SK-N-SH (cell line): Measurements from ENCODE around the gene NUP88. TPM values are rescaled to one million over a fixed set of nuclear protein-coding genes. Genes with fewer than 3 reads are reported as not detected.

Experiments used
- CTCF ChIA-PET: fragments of 300-600, 350-600 bp; formaldehyde crosslinking; extraction: SDS; loops from one replicate; lab custom pipeline; 2021; lab: Yijun Ruan, JAX
- POLR2A ChIA-PET: fragments of 350-600 bp; sonication (Branson Sonifier 250); formaldehyde crosslinking; extraction: SDS; loops from one replicate; lab custom pipeline; 2020; ENCODE audit warnings: antibody characterized with exemption, inconsistent platforms; lab: Yijun Ruan, JAX
- DNase-seq: peaks from one replicate; pipeline ENCODE4 v3.0.0; 2012
- H2AFZ ChIP-seq: fragments of 200-600 bp; sonication (generic); 2 replicates; pipeline ENCODE4 v1.8.1; 2016; ENCODE audit warnings: antibody characterized with exemption, mild to moderate bottlenecking, low read depth
- H3F3A ChIP-seq: fragments of 200-600 bp; sonication (generic); replicated peaks from 2 replicates; pipeline ENCODE3; 2016; ENCODE audit warnings: antibody characterized with exemption, mild to moderate bottlenecking; ENCODE audit not compliant: insufficient read depth
- H3K27ac ChIP-seq, 2 experiments: fragments of 200-500 bp in 1 of 2; fragments of 200-600 bp in 1 of 2; sonication (Bioruptor generic) in 1 of 2; sonication (generic), shearing (Covaris generic) in 1 of 2; 2 replicates each; pipeline versions ENCODE4 v1.5.1 to v1.6.1; 2014 to 2016; ENCODE audit warnings: low read depth in 2 of 2, inconsistent platforms in 1 of 2, low read length in 1 of 2, mild to moderate bottlenecking in 1 of 2, mixed read lengths in 1 of 2
- H3K27me3 ChIP-seq: fragments of 200-600 bp; sonication (generic), shearing (Covaris generic); 2 replicates; pipeline ENCODE4 v1.6.1; 2016; ENCODE audit warnings: mixed run types; ENCODE audit not compliant: insufficient read depth
- H3K36me3 ChIP-seq, 2 experiments: fragments of 200-500 bp in 1 of 2; fragments of 200-600 bp in 1 of 2; sonication (Bioruptor generic) in 1 of 2; sonication (generic) in 1 of 2; replicated peaks in 1 of 2; 2 replicates each; pipeline versions ENCODE3 to v1.5.1; 2014 to 2016; ENCODE audit warnings: low read length in 1 of 2, mild to moderate bottlenecking in 1 of 2; ENCODE audit not compliant: insufficient read depth in 2 of 2, control insufficient read depth in 1 of 2
- H3K4me1 ChIP-seq, 2 experiments: fragments of 200-500 bp in 1 of 2; fragments of 200-600 bp in 1 of 2; sonication (Bioruptor generic) in 1 of 2; sonication (generic), shearing (Covaris generic) in 1 of 2; 2 replicates each; pipeline versions ENCODE4 v1.5.1 to v1.6.1; 2014 to 2016; ENCODE audit warnings: low read depth in 1 of 2, low read length in 1 of 2, mixed run types in 1 of 2; ENCODE audit not compliant: insufficient read depth in 2 of 2, control insufficient read depth in 1 of 2
- H3K4me2 ChIP-seq: fragments of 200-600 bp; sonication (generic), shearing (Covaris generic); 2 replicates; pipeline ENCODE4 v1.6.1; 2017; ENCODE audit warnings: mixed run types
- H3K4me3 ChIP-seq, 2 experiments: fragments of 200-500 bp in 1 of 2; fragments of 200-600 bp in 1 of 2; sonication (Bioruptor generic) in 1 of 2; sonication (generic), shearing (Covaris generic) in 1 of 2; 2 replicates each; pipeline versions ENCODE4 v1.5.1 to v1.8.1; 2014 to 2016; ENCODE audit warnings: low read depth in 2 of 2, inconsistent platforms in 1 of 2, low read length in 1 of 2, mild to moderate bottlenecking in 1 of 2, mixed read lengths in 1 of 2, moderate library complexity in 1 of 2
- H3K79me2 ChIP-seq: fragments of 200-600 bp; sonication (generic); 2 replicates; pipeline ENCODE4 v1.8.1; 2017; ENCODE audit warnings: mild to moderate bottlenecking; ENCODE audit not compliant: insufficient read depth
- H3K9ac ChIP-seq: fragments of 200-600 bp; sonication (generic); 2 replicates; pipeline ENCODE4 v1.6.1; 2017; ENCODE audit warnings: mixed run types
- H3K9me2 ChIP-seq: fragments of 200-600 bp; sonication (generic); 2 replicates; pipeline ENCODE4 v1.6.1; 2017; ENCODE audit warnings: mixed run types
- H3K9me3 ChIP-seq: fragments of 200-600 bp; sonication (generic); 2 replicates; pipeline ENCODE4 v1.6.1; 2017; ENCODE audit warnings: mixed run types, mild to moderate bottlenecking, moderate library complexity
- H4K20me1 ChIP-seq: fragments of 200-600 bp; sonication (generic); 2 replicates; pipeline ENCODE4 v1.6.1; 2017; ENCODE audit warnings: mild to moderate bottlenecking, mixed run types; ENCODE audit not compliant: insufficient read depth
- CTCF ChIP-seq: fragments of 200-600 bp; sonication (generic); IDR thresholded peaks from 2 replicates; pipeline ENCODE4 v1.6.1; 2017; ENCODE audit warnings: antibody characterized with exemption, mild to moderate bottlenecking, moderate library complexity
- FOXJ3 ChIP-seq: sonication (generic); formaldehyde crosslinking; IDR thresholded peaks from 2 replicates; pipeline ENCODE4 v1.5.1; 2020; ENCODE audit warnings: mild to moderate bottlenecking, missing genetic modification reagents
- FOXM1 ChIP-seq: IDR thresholded peaks from 2 replicates; pipeline ENCODE4 v1.4.0; 2012; ENCODE audit warnings: low read depth, mild to moderate bottlenecking
- GATA2 ChIP-seq: sonication (generic); formaldehyde crosslinking; IDR thresholded peaks from 2 replicates; pipeline ENCODE4 v1.5.0; 2020; ENCODE audit warnings: mild to moderate bottlenecking, missing genetic modification reagents
- IRF3 ChIP-seq: fragments of 150-350 bp; IDR thresholded peaks from 2 replicates; pipeline ENCODE4 v1.6.1; 2016; ENCODE audit warnings: mild to moderate bottlenecking, low read depth, low read length
- JUND ChIP-seq: IDR thresholded peaks from 2 replicates; pipeline ENCODE4 v1.4.0; 2012
- MAX ChIP-seq: IDR thresholded peaks from 2 replicates; pipeline ENCODE4 v1.4.0; 2012; ENCODE audit warnings: low read depth
- MEF2A ChIP-seq: IDR thresholded peaks from 2 replicates; pipeline ENCODE4 v1.4.0; 2012; ENCODE audit warnings: low read depth, borderline replicate concordance
- NFIC ChIP-seq: IDR thresholded peaks from 2 replicates; pipeline ENCODE4 v1.4.0; 2012; ENCODE audit warnings: borderline replicate concordance
- NRF1 ChIP-seq: IDR thresholded peaks from 2 replicates; pipeline ENCODE4 v1.6.1; 2012; ENCODE audit warnings: low read depth, mild to moderate bottlenecking, low read length
- PBX3 ChIP-seq: IDR thresholded peaks from 2 replicates; pipeline ENCODE4; 2012
- POLR2AphosphoS5 ChIP-seq: IDR thresholded peaks from 2 replicates; pipeline ENCODE4 v1.6.1; 2012; ENCODE audit warnings: low read depth, low read length
- RXRA ChIP-seq: IDR thresholded peaks from 2 replicates; pipeline ENCODE4 v1.4.0; 2012; ENCODE audit warnings: low read depth, mild to moderate bottlenecking, borderline replicate concordance
- SMC3 ChIP-seq: IDR thresholded peaks from 2 replicates; pipeline ENCODE4 v1.6.1; 2012; ENCODE audit warnings: low read depth, low read length, improper control_type of control experiment
- TAF1 ChIP-seq: IDR thresholded peaks from 2 replicates; pipeline ENCODE4 v1.6.1; 2012; ENCODE audit warnings: low read depth, mild to moderate bottlenecking, low read length, moderate library complexity, borderline replicate concordance
- TEAD4 ChIP-seq: IDR thresholded peaks from 2 replicates; pipeline ENCODE4 v1.4.0; 2012; ENCODE audit warnings: mild to moderate bottlenecking, borderline replicate concordance; ENCODE audit not compliant: insufficient read depth
- USF1 ChIP-seq: IDR thresholded peaks from 2 replicates; pipeline ENCODE4 v1.4.0; 2012; ENCODE audit warnings: low read depth, borderline replicate concordance
- USF2 ChIP-seq: fragments of 150-350 bp; IDR thresholded peaks from 2 replicates; pipeline ENCODE4 v1.6.1; 2017; ENCODE audit warnings: antibody characterized with exemption, low read length, low read depth, borderline replicate concordance
- YY1 ChIP-seq: IDR thresholded peaks from 2 replicates; pipeline ENCODE4 v1.4.0; 2012; ENCODE audit warnings: low read depth, mild to moderate bottlenecking
- ZBTB33 ChIP-seq: IDR thresholded peaks from 2 replicates; pipeline ENCODE4 v1.4.0; 2012; ENCODE audit warnings: low read depth, borderline replicate concordance
- WGBS: methylation state at CpG from one replicate; pipeline ENCODE4 v1.1.6; 2017; ENCODE audit warnings: low lambda C conversion rate; 5-methylcytosine and 5-hydroxymethylcytosine counted together
- polyA plus RNA-seq, 3 experiments: library from polyadenylated mRNA; depleted of rRNA; stranded (reverse); fragments of >200 nt; gene quantifications; 2 replicates each; pipeline ENCODE4 v1.2.3, GENCODE V29; 2012

Gene NUP88
- polyA plus RNA-seq, 1 of the 3 experiments (the other 2 are of a cell fraction) = 54.1 TPM

- H3F3A ChIP-seq = no peaks in the 10 kb centered on the region
- WGBS = 98% methylated on average over 2 of the region's 2 CpGs
- no peak overlapping the region for H3K27ac ChIP-seq
- H3K36me3 ChIP-seq = peaks cover 25 to 41% of the 10 kb centered on the region in 2 experiments
- TF ChIP-seq POLR2AphosphoS5 (no peak), CTCF (no peak)
- ChIA-PET CTCF (no interaction called here), POLR2A (no interaction called here)
- H3K9me3 ChIP-seq = no peaks in the 10 kb centered on the region
- no peak overlapping the region for H3K9ac ChIP-seq
- DNase-seq = no peak
- H2AFZ ChIP-seq = no peak overlapping the region
- no peaks in the 10 kb centered on the region for H3K27me3 ChIP-seq
- no peaks in the 10 kb centered on the region for H4K20me1 ChIP-seq
- no peak overlapping the region for H3K4me3 ChIP-seq
- no peaks in the 10 kb centered on the region for H3K4me1 ChIP-seq
- no peaks in the 10 kb centered on the region for H3K9me2 ChIP-seq
- no peak overlapping the region for H3K4me2 ChIP-seq
- no peaks in the 10 kb centered on the region for H3K79me2 ChIP-seq
Observed at GRCh38 chr17:5354310-5354709, 65.2 kb downstream of the NUP88 start.

- ChIA-PET CTCF (no interaction called here), POLR2A (no interaction called here)
- TF ChIP-seq PBX3 (no peak), NRF1 (no peak), SMC3 (no peak), MEF2A (no peak), ZBTB33 (no peak), MAX (no peak), TAF1 (no peak), YY1 (no peak), RXRA (no peak), USF2 (no peak), IRF3 (no peak), FOXJ3 (CRISPR knock-in tag) (no peak), NFIC (no peak), USF1 (no peak), FOXM1 (no peak), GATA2 (no peak), JUND (no peak), TEAD4 (no peak)
Observed at GRCh38 chr17:5352681-5353289, 66.7 kb downstream of the NUP88 start.

More at GRCh38 chr17:5352681-5353289, 66.7 kb downstream of the NUP88 start:
- H3K27ac ChIP-seq = no peak overlapping the region
- no peak for DNase-seq
- no peaks in the 10 kb centered on the region for H3F3A ChIP-seq
- no peak overlapping the region for H2AFZ ChIP-seq
- no peaks in the 10 kb centered on the region for H3K9me3 ChIP-seq
- no peaks in the 10 kb centered on the region for H3K79me2 ChIP-seq
- H3K27me3 ChIP-seq = no peaks in the 10 kb centered on the region
- H4K20me1 ChIP-seq = no peaks in the 10 kb centered on the region
- H3K4me1 ChIP-seq = no peaks in the 10 kb centered on the region
- H3K9me2 ChIP-seq = no peaks in the 10 kb centered on the region
- H3K9ac ChIP-seq = no peak overlapping the region
- no peak overlapping the region for H3K4me2 ChIP-seq
- H3K4me3 ChIP-seq = no peak overlapping the region
- peaks cover 29 to 48% of the 10 kb centered on the region in 2 experiments for H3K36me3 ChIP-seq
- 92% methylated on average over 4 of the region's 4 CpGs for WGBS
